ENCODE results near the gene ADGB.

Gene ADGB

DNA sequence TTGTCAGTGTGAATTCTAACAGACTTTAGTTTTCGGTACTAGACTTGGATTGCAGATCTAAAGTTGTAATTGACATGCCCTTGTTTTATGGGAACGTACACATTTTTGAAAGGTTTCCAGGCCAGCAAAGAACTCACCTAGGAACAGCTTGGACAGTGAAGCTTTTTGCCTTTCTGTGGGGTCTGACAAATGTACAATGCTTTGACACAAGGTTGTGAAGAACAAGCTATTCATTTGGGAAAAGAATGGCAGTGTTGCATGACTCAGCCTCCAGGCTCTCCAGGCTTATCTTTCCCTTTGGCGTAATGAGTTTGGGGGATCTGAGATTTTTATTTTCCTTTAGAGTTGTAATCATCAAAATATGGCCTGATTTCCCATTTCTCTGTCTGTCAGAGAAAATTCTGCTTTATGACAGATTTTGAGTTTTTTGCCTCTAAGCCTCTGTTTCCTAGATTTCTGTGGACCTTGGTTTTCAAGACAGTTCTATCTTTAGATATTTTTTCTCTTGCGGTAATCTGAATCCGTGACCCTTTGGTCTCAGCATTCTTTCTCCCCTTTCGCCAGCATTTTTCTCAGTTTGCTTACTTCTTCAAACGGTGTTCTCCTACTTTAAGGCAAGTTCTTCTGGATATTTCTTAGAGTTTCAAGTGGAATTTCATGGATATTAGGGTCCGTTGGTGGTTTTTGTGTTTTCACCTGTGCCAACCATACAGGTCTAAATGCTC is 221.0 kb downstream of the ADGB start:
- no peak for DNase-seq (ENCODE audit: extremely low spot score)
- CTCF ChIA-PET = no interaction called here
- POLR2A ChIA-PET = interaction anchor here (0.7 kb wide), 1 partner anchor 408 kb away, joined by 3 read pairs; no protein-coding TSS in a partner anchor
- TF ChIP-seq BHLHE40 (IDR thresholded peaks at IDR 0.05; ENCODE audit: borderline replicate concordance) = no peak
- TF ChIP-seq HDGF (IDR thresholded peaks at IDR 0.05; ENCODE audit: borderline replicate concordance) = no peak
- TF ChIP-seq L3MBTL2 (conservative IDR thresholded peaks at IDR 0.05) = no peak
- no peak for TF ChIP-seq LEF1 (IDR thresholded peaks at IDR 0.05; ENCODE audit: borderline replicate concordance)
- no peak for TF ChIP-seq SUZ12 (IDR thresholded peaks at IDR 0.05)
- no peak for TF ChIP-seq ARNT (IDR thresholded peaks at IDR 0.05)
- no peak for TF ChIP-seq ELF4 (IDR thresholded peaks at IDR 0.05)
- TF ChIP-seq FOXA1 (IDR thresholded peaks at IDR 0.05) = no peak
- no peak for TF ChIP-seq CTBP1 (IDR thresholded peaks at IDR 0.05; ENCODE audit: borderline replicate concordance)
- no peak for TF ChIP-seq SP1 (IDR thresholded peaks at IDR 0.05)
- no peak for TF ChIP-seq TARDBP (IDR thresholded peaks at IDR 0.05)
- TF ChIP-seq, protein P1, sequence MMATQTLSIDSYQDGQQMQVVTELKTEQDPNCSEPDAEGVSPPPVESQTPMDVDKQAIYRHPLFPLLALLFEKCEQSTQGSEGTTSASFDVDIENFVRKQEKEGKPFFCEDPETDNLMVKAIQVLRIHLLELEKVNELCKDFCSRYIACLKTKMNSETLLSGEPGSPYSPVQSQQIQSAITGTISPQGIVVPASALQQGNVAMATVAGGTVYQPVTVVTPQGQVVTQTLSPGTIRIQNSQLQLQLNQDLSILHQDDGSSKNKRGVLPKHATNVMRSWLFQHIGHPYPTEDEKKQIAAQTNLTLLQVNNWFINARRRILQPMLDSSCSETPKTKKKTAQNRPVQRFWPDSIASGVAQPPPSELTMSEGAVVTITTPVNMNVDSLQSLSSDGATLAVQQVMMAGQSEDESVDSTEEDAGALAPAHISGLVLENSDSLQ (IDR thresholded peaks at IDR 0.05) = no peak
- no peak for TF ChIP-seq FOXK2 (IDR thresholded peaks at IDR 0.05)
- no peak for TF ChIP-seq NFRKB (IDR thresholded peaks at IDR 0.05)
- no peak for TF ChIP-seq ZNF384 (IDR thresholded peaks at IDR 0.05)
- TF ChIP-seq FOXM1 (IDR thresholded peaks at IDR 0.05; ENCODE audit: borderline replicate concordance) = no peak

- POLR2A ChIA-PET = no interaction called here
- CTCF ChIA-PET = no interaction called here
- DNase-seq (ENCODE audit: extremely low spot score) = no peak
- TF ChIP-seq NFRKB (IDR thresholded peaks at IDR 0.05) (no peak), SUZ12 (IDR thresholded peaks at IDR 0.05) (no peak), LEF1 (IDR thresholded peaks at IDR 0.05; ENCODE audit: borderline replicate concordance) (no peak), ZNF384 (IDR thresholded peaks at IDR 0.05) (no peak), ARNT (IDR thresholded peaks at IDR 0.05) (no peak), FOXK2 (IDR thresholded peaks at IDR 0.05) (no peak), HDGF (IDR thresholded peaks at IDR 0.05; ENCODE audit: borderline replicate concordance) (no peak), CTBP1 (IDR thresholded peaks at IDR 0.05; ENCODE audit: borderline replicate concordance) (no peak), L3MBTL2 (conservative IDR thresholded peaks at IDR 0.05) (no peak)
Observed at GRCh38 chr6:146827216-146827928, 228.6 kb downstream of the ADGB start.

DNA sequence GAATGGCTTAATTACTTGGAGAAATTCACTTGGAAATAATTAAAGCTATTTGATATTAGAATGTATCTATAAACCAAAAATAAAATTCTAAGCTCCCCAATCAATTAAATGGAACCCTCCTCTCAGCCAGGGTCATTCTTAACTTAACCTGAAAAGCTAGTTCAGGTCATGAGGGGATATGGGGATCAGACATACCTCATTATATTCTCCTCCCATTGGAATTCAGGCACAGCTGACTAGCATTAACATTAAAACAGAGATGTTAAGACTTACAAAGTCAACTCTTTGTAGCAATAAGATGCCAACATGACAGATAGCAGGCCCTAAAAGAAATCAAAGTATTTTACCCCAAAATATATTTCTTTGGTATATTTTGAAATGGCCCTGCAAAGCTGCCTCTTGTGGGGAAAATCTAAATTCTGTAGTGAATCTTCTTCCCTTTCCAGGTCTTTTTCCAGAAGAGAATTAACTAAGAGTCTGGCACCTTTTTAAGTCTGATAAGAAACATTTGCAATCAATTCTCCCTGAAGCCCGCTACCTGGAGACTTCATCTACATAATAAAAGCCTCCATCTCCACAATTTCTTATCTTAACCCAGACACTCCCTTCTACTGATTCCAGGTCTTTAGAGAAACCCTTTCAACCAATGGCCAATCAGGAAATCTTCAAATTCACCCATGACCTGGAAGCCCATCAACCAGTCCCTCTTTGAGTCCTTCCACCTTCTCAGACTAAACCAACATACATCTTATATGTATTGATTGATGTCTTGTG is 231.2 kb downstream of the ADGB start:
- no peak for DNase-seq (ENCODE audit: extremely low spot score)
- ChIA-PET CTCF (no interaction called here), POLR2A (no interaction called here)
- TF ChIP-seq, protein P1 (IDR thresholded peaks at IDR 0.05) = no peak
- TF ChIP-seq TARDBP (IDR thresholded peaks at IDR 0.05) (no peak), LEF1 (IDR thresholded peaks at IDR 0.05; ENCODE audit: borderline replicate concordance) (no peak), NFRKB (IDR thresholded peaks at IDR 0.05) (no peak), ZNF384 (IDR thresholded peaks at IDR 0.05) (no peak), SP1 (IDR thresholded peaks at IDR 0.05) (no peak), ARNT (IDR thresholded peaks at IDR 0.05) (no peak), FOXK2 (IDR thresholded peaks at IDR 0.05) (no peak), L3MBTL2 (conservative IDR thresholded peaks at IDR 0.05) (no peak), CTBP1 (IDR thresholded peaks at IDR 0.05; ENCODE audit: borderline replicate concordance) (no peak), ELF4 (IDR thresholded peaks at IDR 0.05) (no peak), HDGF (IDR thresholded peaks at IDR 0.05; ENCODE audit: borderline replicate concordance) (no peak), SUZ12 (IDR thresholded peaks at IDR 0.05) (no peak), FOXA1 (IDR thresholded peaks at IDR 0.05) (no peak), BHLHE40 (IDR thresholded peaks at IDR 0.05; ENCODE audit: borderline replicate concordance) (no peak), FOXM1 (IDR thresholded peaks at IDR 0.05; ENCODE audit: borderline replicate concordance) (no peak)

DNA sequence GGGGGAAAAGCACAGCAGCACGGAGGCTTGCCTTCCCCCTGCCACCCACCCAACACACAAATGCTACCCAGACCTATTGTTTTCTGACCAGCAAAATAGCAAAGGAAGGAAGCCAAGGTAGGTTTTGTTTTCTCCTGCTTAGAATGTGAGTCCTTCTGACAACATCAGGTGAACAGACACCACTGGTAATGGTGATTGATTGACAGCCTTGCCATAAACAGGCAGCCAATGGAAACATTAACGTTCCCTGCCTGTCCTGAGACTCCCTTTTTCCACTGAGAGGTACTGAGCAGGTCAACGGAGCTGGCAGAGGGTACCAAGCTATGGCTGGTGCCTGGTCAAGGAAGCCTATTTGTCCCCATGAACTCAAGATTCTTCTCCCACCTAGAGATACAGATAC is 234.4 kb downstream of the ADGB start:
- DNase-seq (ENCODE audit: extremely low spot score) = no peak
- ChIA-PET CTCF (no interaction called here), POLR2A (no interaction called here)
- TF ChIP-seq FOXK2 (IDR thresholded peaks at IDR 0.05) (no peak), CTBP1 (IDR thresholded peaks at IDR 0.05; ENCODE audit: borderline replicate concordance) (no peak), BHLHE40 (IDR thresholded peaks at IDR 0.05; ENCODE audit: borderline replicate concordance) (no peak), TARDBP (IDR thresholded peaks at IDR 0.05) (no peak), HDGF (IDR thresholded peaks at IDR 0.05; ENCODE audit: borderline replicate concordance) (no peak), SP1 (IDR thresholded peaks at IDR 0.05) (no peak)
- TF ChIP-seq, protein P1 (IDR thresholded peaks at IDR 0.05) = peak; percentile 58; the same call in 1 of the 2 replicates

GRCh38 chr6:146840216-146840615 is 241.4 kb downstream of the ADGB start:
- TF ChIP-seq HDGF (IDR thresholded peaks at IDR 0.05; ENCODE audit: borderline replicate concordance) = no peak
- no peak for TF ChIP-seq ARNT (IDR thresholded peaks at IDR 0.05)
- TF ChIP-seq L3MBTL2 (conservative IDR thresholded peaks at IDR 0.05) = no peak
- no peak for TF ChIP-seq LEF1 (IDR thresholded peaks at IDR 0.05; ENCODE audit: borderline replicate concordance)
- TF ChIP-seq NFRKB (IDR thresholded peaks at IDR 0.05) = no peak
- no peak for TF ChIP-seq ELF4 (IDR thresholded peaks at IDR 0.05)
- no peak for TF ChIP-seq CTBP1 (IDR thresholded peaks at IDR 0.05; ENCODE audit: borderline replicate concordance)
- no peak for TF ChIP-seq TARDBP (IDR thresholded peaks at IDR 0.05)
- TF ChIP-seq ZNF384 (IDR thresholded peaks at IDR 0.05) = no peak
- no peak for TF ChIP-seq FOXK2 (IDR thresholded peaks at IDR 0.05)
- no peak for TF ChIP-seq FOXA1 (IDR thresholded peaks at IDR 0.05)
- no peak for TF ChIP-seq FOXM1 (IDR thresholded peaks at IDR 0.05; ENCODE audit: borderline replicate concordance)
- TF ChIP-seq, protein P1 (IDR thresholded peaks at IDR 0.05) = no peak
- TF ChIP-seq SP1 (IDR thresholded peaks at IDR 0.05) = no peak
- no peak for TF ChIP-seq BHLHE40 (IDR thresholded peaks at IDR 0.05; ENCODE audit: borderline replicate concordance)
- TF ChIP-seq SUZ12 (IDR thresholded peaks at IDR 0.05) = no peak
- ChIA-PET POLR2A (no interaction called here), CTCF (no interaction called here)
- DNase-seq (ENCODE audit: extremely low spot score) = no peak
